Fibroblast of lung (primary cell): ENCODE data around the gene CAPN15.

Experiments
- CTCF ChIP-seq, 2 donors: IDR thresholded peaks in 1 of 2; conservative IDR thresholded peaks in 1 of 2; 1 replicate in 1 of 2; 2 replicates in 1 of 2; pipeline ENCODE4 v1.5.1; 2011 to 2012; ENCODE audit warnings: low read length in 2 of 2, control low read depth in 1 of 2, inconsistent platforms in 1 of 2, low read depth in 1 of 2, mild to moderate bottlenecking in 1 of 2
- EZH2 ChIP-seq: IDR thresholded peaks from 2 replicates; pipeline ENCODE4 v1.5.1; 2012; ENCODE audit warnings: low read length, control low read depth, mild to moderate bottlenecking; ENCODE audit errors: missing control alignments

DNA sequence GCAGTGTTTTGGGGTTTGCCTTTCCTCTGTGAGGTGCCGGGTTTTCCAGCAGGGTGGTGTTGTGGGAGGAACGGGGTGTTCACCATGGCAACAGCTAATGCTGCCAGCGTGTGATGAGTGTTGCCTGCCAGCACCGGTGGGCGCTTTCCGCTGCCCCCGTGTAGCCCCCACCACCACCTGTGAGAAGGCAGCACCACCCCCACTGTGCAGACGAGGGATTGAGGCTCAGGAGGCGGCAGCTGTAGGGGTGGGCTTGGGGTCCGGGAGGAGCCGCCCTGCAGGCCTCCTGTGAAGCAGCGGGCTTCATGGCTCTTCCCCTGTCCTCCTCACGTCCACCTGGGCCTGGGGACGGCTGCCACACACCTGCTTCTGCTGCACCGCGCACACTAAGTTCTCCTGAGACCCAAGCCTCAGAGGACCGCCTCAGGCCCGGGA is 67.6 kb downstream of the CAPN15 start:
- TF ChIP-seq CTCF (conservative IDR thresholded peaks at IDR 0.05 in 1 of 2, IDR thresholded peaks at IDR 0.05 in 1 of 2; ENCODE audit: low read depth in 1 of 2, low read length in 2 of 2) (no peak), EZH2 (no peak)
